ENCODE data around the gene STAG2. TPM values are rescaled to one million over a fixed set of nuclear protein-coding genes. Genes with fewer than 3 reads are reported as not detected.
"Not testable (repeated sequence)": the region's sequence is repeated elsewhere in the genome, so short reads cannot be mapped to it uniquely, and the experiment has no call there.

Gene STAG2
- total RNA-seq, 1 donor = 132 TPM

DNA sequence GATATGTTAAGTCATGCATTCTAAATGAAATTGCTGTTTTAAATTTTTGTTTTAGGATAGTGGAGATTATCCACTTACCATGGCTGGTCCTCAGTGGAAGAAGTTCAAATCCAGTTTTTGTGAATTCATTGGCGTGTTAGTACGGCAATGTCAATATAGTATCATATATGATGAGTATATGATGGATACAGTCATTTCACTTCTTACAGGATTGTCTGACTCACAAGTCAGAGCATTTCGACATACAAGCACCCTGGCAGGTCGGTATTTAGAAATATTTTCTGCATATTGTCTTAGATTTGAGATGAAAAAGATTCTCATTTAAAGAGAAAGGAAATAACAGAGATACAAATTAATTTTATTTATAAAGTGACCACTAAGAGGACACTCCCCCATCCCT, 83.6 kb downstream of the STAG2 start:
- H3K9me3 ChIP-seq (ENCODE audit: low read depth, low read length) = no peaks in the 10 kb centered on the region
- H3K4me1 ChIP-seq (ENCODE audit: insufficient read depth, low read length) = no peaks in the 10 kb centered on the region
- H3K4me3 ChIP-seq (ENCODE audit: low read length) = no peak overlapping the region
- no peaks in the 10 kb centered on the region for H3K27me3 ChIP-seq (ENCODE audit: insufficient read depth, low read length)

DNA sequence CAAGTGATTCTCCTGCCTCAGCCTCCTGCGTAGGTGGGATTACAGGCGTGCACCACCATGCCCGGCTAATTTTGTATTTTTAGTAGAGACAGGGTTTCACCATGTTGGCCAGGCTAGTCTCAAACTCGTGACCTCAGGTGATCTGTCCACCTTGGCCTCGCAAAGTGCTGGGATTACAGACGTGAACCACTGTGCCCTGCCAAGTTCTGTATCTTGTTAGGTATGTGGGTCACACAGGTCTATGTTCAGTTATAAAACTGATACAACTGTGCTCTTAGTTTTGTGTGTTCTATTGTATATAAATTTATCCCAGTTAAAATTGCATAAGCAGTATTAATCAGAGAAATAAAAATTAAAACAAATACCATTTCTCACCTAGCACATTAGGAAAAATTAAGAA, 122.9 kb downstream of the STAG2 start:
- H3K27me3 ChIP-seq (ENCODE audit: insufficient read depth, low read length); H3K9me3 ChIP-seq (ENCODE audit: low read depth, low read length); H3K4me1 ChIP-seq (ENCODE audit: insufficient read depth, low read length); H3K4me3 ChIP-seq (ENCODE audit: low read length): not testable (repeated sequence)

DNA sequence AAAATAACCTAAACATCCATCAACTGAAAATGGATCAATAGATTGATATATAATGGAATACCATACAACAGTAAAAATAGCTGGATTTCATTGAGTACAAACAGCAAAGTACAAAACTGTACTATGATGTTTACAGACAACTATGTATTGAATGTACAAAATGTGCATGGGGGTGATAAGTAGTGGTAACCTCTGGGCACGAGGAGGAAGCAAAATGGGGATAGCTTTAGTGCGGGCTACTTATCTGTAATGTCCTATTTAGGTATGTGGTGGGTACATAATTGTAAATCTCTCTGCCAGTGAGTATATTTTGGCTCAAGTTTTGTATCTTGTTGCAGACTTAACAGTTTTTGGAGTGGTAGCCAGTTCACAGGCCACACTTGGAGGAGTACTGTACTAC, 123.6 kb downstream of the STAG2 start:
- no peaks in the 10 kb centered on the region for H3K4me1 ChIP-seq (ENCODE audit: insufficient read depth, low read length)
- no peak overlapping the region for H3K4me3 ChIP-seq (ENCODE audit: low read length)
- no peaks in the 10 kb centered on the region for H3K27me3 ChIP-seq (ENCODE audit: insufficient read depth, low read length)
- H3K9me3 ChIP-seq (ENCODE audit: low read depth, low read length) = no peaks in the 10 kb centered on the region

DNA sequence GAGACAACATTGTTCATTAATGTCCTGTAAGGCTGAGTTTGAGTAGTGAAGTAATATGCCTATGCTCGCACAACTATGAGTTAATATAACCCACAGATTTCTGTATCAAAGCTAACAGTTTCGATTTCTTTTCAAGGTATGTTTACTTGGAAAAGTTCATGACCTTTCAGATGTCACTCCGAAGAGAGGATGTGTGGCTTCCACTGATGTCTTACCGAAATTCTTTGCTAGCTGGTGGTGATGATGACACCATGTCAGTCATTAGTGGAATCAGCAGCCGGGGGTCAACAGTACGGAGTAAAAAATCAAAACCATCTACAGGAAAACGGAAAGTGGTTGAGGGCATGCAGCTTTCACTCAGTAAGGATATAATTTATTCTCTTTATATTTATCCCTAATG, 124.9 kb downstream of the STAG2 start:
- H3K4me3 ChIP-seq (ENCODE audit: low read length) = no peak overlapping the region
- H3K4me1 ChIP-seq (ENCODE audit: insufficient read depth, low read length) = no peaks in the 10 kb centered on the region
- no peaks in the 10 kb centered on the region for H3K9me3 ChIP-seq (ENCODE audit: low read depth, low read length)
- no peaks in the 10 kb centered on the region for H3K27me3 ChIP-seq (ENCODE audit: insufficient read depth, low read length)

DNA sequence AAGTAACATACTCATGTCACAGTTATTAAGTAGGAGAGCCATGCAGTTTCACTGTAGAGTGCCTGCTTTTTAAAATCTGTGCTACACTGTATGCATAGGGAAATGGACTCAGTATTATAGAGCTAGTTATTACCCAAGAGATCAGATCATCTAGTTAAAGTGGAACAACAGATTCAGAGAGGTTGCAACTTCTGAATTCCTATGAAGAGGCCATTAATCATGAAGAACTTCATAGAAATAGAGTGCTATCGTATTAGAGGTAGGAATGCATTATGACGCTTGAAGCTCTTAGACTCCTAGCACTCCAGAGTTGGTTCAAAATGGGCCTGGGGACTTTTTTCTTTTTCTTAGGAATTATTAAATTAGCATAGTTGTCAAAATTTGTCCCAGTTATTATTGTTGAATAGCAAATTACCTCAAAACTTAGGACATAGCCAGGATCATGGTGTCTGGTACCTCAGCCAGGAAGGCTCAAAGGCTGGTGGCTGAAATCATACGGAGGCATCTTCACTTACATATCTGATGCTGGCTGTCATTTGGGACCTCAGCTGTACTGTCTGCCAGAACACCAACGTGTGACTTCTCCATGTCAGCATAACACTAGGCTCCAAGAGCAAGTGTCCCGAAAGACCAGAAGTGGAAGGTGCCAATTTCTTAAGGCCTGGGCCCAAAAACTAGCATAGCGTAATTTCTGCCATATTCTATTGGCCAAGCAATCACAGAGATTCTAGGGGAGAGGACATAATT, 125.7 kb downstream of the STAG2 start:
- Histone ChIP-seq H3K4me3 (ENCODE audit: low read length) (no peak overlapping the region), H3K4me1 (ENCODE audit: insufficient read depth, low read length) (no peaks in the 10 kb centered on the region), H3K27me3 (ENCODE audit: insufficient read depth, low read length) (no peaks in the 10 kb centered on the region), H3K9me3 (ENCODE audit: low read depth, low read length) (no peaks in the 10 kb centered on the region)

DNA sequence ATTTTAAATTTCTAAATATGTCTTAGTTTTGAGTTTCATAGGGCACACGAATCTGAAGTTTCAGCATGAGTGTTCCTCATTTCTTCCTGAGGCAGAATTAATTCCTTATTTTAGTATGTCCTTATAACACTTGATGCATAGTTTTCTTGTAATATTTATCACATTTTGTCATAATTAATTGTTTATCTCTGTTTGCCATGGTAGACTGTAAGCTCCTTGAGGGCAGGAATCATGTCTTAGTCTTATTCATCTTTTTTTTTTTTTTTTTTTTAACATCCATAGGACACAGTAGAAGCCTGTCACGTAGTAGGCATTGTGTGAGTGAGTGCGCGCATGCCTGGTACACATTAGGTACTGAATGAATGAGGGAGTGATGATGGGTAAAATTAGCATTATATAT, 131.7 kb downstream of the STAG2 start:
- Histone ChIP-seq H3K9me3 (ENCODE audit: low read depth, low read length) (no peaks in the 10 kb centered on the region), H3K27me3 (ENCODE audit: insufficient read depth, low read length) (no peaks in the 10 kb centered on the region), H3K4me1 (ENCODE audit: insufficient read depth, low read length) (no peaks in the 10 kb centered on the region), H3K4me3 (ENCODE audit: low read length) (no peak overlapping the region)

GRCh38 chrX:124097116-124097515, 135.6 kb downstream of the STAG2 start:
- Histone ChIP-seq H3K27me3 (ENCODE audit: insufficient read depth, low read length) (no peaks in the 10 kb centered on the region), H3K4me1 (ENCODE audit: insufficient read depth, low read length) (no peaks in the 10 kb centered on the region), H3K4me3 (ENCODE audit: low read length) (no peak overlapping the region), H3K9me3 (ENCODE audit: low read depth, low read length) (no peaks in the 10 kb centered on the region)

GRCh38 chrX:124098089-124098488, 136.6 kb downstream of the STAG2 start:
- H3K9me3 ChIP-seq (ENCODE audit: low read depth, low read length) = no peaks in the 10 kb centered on the region
- H3K4me3 ChIP-seq (ENCODE audit: low read length) = no peak overlapping the region
- no peaks in the 10 kb centered on the region for H3K4me1 ChIP-seq (ENCODE audit: insufficient read depth, low read length)
- H3K27me3 ChIP-seq (ENCODE audit: insufficient read depth, low read length) = no peaks in the 10 kb centered on the region

- no peaks in the 10 kb centered on the region for H3K4me1 ChIP-seq (ENCODE audit: insufficient read depth, low read length)
- no peaks in the 10 kb centered on the region for H3K9me3 ChIP-seq (ENCODE audit: low read depth, low read length)
- no peak overlapping the region for H3K4me3 ChIP-seq (ENCODE audit: low read length)
- H3K27me3 ChIP-seq (ENCODE audit: insufficient read depth, low read length) = no peaks in the 10 kb centered on the region
Observed at GRCh38 chrX:124103966-124104365, 142.5 kb downstream of the STAG2 start.

DNA sequence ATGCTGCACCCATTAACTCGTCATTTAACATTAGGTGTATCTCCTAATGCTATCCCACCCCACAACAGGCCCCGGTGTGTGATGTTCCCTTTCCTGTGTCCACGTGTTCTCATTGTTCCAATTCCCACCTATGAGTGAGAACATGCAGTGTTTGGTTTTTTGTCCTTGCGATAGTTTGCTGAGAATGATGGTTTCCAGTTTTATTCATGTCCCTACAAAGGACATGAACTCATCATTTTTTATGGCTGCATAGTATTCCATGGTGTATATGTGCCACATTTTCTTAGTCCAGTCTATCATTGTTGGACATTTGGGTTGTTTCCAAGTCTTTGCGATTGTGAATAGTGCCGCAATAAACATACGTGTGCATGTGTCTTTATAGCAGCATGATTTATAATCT, 143.0 kb downstream of the STAG2 start:
- not testable (repeated sequence) for H3K4me1 ChIP-seq (ENCODE audit: insufficient read depth, low read length); H3K27me3 ChIP-seq (ENCODE audit: insufficient read depth, low read length); H3K9me3 ChIP-seq (ENCODE audit: low read depth, low read length); H3K4me3 ChIP-seq (ENCODE audit: low read length)

DNA sequence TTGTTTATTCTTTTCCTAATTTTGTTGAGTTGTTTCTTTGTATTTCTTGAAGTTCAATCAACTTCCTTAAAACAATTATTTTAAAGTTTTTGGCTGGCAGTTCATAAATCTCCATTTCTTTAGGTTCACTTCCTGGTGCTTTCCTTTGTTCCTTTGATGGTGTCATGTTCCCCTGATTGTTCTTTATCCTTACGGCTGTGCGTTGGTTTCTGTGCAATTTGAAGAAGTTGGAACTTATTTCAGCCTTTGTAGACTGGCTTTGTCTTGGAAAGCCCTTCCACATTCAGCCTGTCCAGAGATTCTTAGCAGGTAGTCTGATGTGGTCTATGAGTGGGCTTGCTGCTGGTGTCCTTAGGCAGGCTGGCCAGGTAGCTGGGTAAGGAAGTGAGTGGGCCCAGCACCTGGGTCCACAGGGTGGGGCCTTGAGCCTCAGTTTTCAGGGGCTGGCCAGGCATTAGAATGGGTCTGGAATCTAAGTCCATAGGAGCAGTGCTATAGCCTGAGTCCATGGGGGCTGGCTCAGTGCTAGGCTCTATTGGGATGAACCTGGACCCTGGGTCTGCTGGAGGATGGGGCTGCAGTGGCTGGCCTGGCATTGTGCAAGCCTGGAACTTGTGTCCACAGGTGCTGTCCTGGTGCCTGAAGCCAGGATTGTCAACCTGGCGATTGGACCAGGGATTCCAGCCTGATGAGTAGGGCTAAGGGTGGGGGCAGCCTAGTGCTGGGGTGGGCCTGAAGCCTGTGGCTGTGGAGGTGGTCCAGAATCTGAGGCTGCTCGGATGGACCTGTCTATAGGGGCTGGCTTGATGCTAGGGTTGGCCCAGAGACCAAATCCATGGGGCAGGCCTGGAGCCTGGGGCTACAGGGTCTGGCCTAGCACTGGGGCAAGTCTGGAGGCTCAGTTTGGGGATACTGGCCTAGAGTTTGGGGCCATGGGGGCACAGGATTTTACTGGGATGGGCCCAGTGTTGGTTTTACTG, 152.4 kb downstream of the STAG2 start:
- H3K4me3 ChIP-seq (ENCODE audit: low read length) = no peak overlapping the region
- H3K27me3 ChIP-seq (ENCODE audit: insufficient read depth, low read length) = no peaks in the 10 kb centered on the region
- no peaks in the 10 kb centered on the region for H3K9me3 ChIP-seq (ENCODE audit: low read depth, low read length)
- no peaks in the 10 kb centered on the region for H3K4me1 ChIP-seq (ENCODE audit: insufficient read depth, low read length)

- H3K9me3 ChIP-seq (ENCODE audit: low read depth, low read length) = no peaks in the 10 kb centered on the region
- no peaks in the 10 kb centered on the region for H3K27me3 ChIP-seq (ENCODE audit: insufficient read depth, low read length)
- no peaks in the 10 kb centered on the region for H3K4me1 ChIP-seq (ENCODE audit: insufficient read depth, low read length)
- H3K4me3 ChIP-seq (ENCODE audit: low read length) = no peak overlapping the region
Observed at GRCh38 chrX:124117325-124117724, 155.8 kb downstream of the STAG2 start.

- Histone ChIP-seq H3K9me3 (ENCODE audit: low read depth, low read length) (no peaks in the 10 kb centered on the region), H3K4me1 (ENCODE audit: insufficient read depth, low read length) (no peaks in the 10 kb centered on the region), H3K27me3 (ENCODE audit: insufficient read depth, low read length) (no peaks in the 10 kb centered on the region), H3K4me3 (ENCODE audit: low read length) (no peak overlapping the region)
Observed at GRCh38 chrX:124125471-124125870, 164.0 kb downstream of the STAG2 start.

GRCh38 chrX:124127496-124127895, 166.0 kb downstream of the STAG2 start:
- Histone ChIP-seq H3K4me3 (ENCODE audit: low read length) (no peak overlapping the region), H3K4me1 (ENCODE audit: insufficient read depth, low read length) (no peaks in the 10 kb centered on the region), H3K27me3 (ENCODE audit: insufficient read depth, low read length) (no peaks in the 10 kb centered on the region), H3K9me3 (ENCODE audit: low read depth, low read length) (no peaks in the 10 kb centered on the region)

DNA sequence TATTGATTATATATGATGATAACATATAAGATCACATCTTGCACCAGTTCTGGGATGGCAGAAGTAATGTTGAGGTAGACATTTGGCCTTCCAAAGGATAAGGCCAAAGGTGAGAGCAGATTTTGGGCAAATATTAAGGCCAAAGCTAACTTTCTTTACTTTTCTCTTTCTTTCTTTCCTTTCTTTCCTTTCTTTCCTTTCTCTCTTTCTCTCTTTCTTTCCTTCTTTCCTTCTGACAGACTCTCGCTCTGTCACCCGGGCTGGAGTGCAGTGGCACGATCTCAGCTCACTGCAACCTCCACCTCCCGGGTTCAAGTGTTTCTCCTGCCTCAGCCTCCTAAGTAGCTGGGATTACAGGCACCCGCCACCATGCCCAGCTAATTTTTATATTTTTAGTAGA, 170.9 kb downstream of the STAG2 start:
- H3K4me3 ChIP-seq (ENCODE audit: low read length); H3K27me3 ChIP-seq (ENCODE audit: insufficient read depth, low read length); H3K4me1 ChIP-seq (ENCODE audit: insufficient read depth, low read length); H3K9me3 ChIP-seq (ENCODE audit: low read depth, low read length): not testable (repeated sequence)
